CD4-positive, alpha-beta T cell treated with Interleukin-17A for 1 hour (primary cell): Measurements from ENCODE around the gene XYLB.

Source experiments
- DNase-seq: peaks from one replicate; pipeline ENCODE4 v3.0.0-alpha.2; 2020

Gene XYLB

DNA sequence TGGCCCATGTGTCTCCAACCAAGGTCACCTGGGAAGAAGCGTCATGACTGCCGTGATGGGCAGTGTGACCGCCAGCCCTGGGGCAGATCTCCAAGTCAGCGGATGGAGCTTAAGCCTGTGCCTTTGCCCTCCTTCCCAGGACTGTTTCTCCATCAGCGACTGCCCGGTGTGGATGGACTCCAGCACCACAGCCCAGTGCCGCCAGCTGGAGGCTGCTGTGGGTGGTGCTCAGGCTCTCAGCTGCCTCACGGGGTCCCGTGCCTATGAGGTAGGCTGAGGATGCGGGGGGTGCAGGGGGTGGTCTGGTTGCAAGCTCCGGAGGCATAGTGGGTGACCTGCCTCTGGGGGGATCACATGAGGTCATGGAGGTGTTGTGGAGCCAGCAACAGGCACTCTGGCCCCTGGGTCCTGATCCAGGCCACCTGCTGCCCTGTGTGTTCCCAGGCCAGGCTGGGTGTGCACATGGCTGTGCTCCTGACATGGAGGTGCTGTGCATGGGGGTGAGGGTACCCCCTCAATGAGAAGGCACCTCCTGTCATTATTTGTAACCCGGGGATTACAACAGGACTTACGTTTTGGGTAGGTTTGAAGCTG lies 19.0 kb downstream of the XYLB start:
- no peak for DNase-seq

DNA sequence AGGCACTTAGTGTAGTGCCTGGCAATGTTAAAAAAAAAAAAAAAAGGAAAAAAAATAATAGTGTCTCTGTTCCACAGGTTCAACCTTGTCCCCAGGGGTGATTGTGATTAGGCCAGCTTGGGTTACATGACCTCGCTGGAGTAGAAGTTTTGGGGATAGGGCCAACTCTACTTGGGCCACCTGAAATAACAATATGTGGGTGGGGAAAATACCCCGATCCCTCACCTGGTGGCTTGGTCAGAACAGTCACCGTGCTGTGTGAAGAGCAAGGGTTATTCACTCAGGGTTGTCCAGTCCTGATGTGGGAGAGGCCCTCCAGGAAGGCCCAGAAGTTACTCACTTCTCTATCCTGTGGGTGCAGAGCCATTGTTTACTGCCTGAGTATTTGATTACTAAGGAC lies 19.5 kb downstream of the XYLB start:
- DNase-seq: no peak

DNA sequence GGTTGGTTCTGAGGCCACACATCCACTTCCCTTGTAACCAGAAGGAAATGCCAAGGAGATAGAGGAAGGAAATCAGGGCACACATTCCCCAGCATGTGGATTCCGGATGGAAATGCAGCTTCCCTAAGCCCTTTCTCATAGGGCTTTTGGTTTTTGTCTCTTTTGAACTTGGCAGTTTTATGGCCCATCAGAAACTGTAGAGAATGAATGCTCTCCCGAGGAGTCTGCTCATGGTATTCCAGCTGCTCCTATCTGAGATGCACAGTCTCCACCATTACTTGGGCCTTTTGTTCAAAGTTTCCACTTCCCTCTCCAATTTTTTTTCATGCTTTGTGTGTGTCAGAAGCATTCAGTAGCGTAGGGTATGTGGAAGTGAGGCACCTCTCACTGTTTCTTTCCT lies 21.2 kb downstream of the XYLB start:
- no peak for DNase-seq

DNA sequence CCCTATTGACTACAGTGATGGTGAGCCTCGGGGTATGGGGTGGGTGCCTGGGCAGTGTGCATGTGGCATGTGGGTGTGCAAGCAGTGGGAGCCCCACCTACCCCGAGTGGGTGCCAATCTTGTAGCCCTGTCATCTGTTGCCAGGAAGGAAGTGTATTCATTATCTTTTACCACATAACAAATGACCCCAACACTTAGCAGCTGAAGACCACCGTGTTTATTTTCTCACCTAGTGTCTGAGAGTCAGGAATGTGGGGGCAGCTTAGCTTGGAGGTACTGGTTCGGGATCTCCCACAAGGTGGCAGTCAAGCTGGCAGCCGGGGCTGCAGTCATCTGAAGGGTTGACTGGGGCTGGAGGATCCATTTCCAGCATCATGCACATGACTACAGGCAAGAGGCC lies 21.7 kb downstream of the XYLB start:
- no peak for DNase-seq

DNA sequence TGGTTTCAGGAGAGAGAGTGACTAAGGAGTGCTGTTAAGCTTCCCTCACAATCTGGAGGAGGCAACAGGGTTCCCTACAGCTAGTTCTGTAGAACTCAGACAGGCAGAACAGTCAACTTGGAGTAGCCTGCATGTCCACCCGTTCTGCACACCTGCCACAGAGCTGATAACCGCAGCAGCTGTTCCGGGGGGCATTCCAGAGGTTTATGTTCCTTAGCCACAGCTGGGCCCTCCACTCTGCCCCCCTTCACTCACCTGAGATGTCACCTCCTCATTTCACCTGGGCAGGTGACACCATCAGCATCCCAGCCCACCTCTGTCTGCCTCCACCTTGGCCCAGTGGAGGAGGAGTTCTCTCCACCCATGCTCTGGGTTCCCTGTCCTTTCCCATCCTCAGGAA lies 22.6 kb downstream of the XYLB start:
- DNase-seq: no peak

DNA sequence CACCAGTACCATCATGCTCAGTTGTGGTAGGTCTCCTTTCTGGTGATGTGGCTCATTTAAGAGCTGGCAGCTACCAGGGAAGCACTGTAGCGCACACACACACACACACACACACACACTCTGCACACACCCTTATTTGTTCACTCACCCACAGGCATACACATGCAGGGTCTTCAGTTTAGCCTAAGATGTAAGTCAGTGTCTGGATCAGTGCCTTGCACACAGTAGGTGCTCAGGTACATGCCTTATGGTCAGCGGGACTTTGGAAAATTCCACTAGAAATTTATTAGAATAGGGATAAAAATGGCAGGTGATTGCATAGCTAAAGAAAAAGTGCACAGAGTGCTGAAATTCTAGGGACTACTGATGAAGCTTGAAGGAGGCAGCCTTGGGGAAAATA lies 23.6 kb downstream of the XYLB start:
- DNase-seq: no peak

DNA sequence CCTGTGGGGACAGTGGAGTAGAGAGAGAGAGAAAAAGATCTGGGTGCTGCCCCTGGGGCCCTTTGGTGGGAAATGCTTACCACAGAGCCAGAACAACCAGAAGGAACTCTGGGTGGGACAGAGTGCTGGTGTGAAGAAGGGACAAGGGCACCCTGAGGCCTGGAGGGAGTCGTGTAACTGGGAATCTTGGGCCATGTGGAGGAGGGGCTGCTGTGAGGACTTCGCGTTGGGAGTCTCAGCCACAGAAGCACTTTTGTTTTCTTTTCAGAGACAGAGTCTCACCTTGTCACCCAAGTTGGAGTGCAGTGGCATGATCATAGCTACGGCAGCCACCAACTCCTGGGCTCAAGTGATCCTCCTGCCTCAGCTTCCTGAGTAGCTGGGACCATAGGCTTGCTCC lies 24.3 kb downstream of the XYLB start:
- no peak for DNase-seq

DNA sequence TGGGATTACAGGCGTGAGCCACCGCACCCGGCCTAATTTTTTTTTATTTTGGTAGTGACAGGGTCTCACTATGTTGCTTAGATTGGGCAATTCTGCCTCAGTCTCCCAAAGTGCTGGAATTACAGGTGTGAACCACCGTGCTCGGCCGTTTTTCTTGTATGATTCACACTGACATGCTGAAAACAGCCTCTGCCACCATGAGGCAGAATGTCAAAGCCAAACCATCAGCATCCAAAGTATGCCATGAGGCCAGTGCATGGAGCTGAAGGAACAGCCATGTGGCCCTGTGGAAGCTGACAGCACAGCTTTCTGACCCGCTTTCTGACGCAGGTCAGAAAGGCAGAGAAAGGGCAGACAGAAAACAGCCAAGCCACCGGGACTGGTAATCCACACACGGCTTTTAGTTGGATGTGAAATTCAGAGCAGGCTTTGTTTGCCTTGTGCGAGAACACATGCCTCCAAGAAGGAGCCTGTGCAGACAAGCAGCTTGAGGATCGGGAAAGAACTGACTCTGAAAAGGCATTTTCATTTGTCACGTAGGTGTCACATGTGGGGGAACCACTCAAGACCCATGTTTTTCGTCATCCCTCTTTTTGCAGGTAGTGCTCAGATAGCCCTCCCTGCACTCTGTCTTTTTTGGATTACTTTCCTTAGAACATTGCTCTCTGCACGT lies 25.1 kb downstream of the XYLB start:
- no peak for DNase-seq

DNA sequence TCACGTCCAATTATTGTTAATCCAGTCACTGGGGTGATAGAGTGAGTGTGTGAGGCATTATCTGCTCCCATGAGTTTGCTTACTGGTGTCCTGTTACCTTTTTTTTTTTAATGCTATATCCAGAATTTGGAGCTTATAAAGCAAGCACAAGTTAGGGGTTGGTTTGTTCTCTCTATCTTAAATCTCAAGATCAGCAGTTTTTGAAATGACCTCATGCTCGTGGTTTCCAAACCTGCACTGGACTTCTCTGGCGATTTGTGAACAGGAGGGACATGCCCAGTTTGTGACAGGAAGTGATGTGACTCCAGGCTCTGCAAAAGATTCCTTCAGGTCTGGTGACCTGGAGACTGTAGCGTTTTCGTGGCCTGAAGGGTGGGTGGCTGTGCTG lies 25.6 kb downstream of the XYLB start:
- no peak for DNase-seq

DNA sequence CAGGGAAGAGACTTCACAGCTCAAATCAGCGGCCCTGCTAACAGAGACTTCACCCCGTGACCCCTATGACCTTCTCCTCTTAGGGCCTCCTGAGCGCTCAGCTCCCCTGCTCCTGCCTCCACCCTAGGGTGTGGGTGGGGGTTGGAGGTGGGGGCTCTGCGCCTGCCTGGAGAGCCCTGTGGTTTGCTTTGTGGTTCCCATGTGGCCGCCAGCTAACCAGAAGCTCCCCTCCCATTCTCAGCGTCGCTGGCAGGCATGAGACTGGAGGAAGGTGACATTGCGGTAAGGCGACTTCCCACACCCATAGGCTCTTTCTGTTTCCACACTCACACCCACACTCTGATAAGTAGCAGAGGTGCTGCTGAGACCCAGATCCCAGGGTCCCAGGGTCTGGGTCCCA lies 27.6 kb downstream of the XYLB start:
- DNase-seq: peak; percentile 48

DNA sequence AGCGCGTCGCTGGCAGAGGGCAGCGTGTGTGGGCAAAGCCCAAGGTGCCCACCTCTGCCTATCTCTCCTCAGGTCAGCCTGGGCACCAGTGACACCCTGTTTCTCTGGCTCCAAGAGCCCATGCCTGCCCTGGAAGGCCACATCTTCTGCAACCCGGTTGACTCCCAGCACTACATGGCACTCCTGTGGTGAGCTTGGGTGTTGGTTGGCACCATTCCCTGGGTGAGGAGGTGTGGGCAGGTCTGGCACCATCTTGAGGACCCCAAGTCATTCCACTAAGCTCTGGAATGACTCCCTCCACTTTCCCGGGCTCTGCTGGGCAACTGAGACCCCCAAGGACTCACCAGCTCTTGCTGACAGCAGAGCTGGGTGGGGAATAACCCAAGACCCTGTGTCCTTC lies 28.5 kb downstream of the XYLB start:
- DNase-seq: no peak

DNA sequence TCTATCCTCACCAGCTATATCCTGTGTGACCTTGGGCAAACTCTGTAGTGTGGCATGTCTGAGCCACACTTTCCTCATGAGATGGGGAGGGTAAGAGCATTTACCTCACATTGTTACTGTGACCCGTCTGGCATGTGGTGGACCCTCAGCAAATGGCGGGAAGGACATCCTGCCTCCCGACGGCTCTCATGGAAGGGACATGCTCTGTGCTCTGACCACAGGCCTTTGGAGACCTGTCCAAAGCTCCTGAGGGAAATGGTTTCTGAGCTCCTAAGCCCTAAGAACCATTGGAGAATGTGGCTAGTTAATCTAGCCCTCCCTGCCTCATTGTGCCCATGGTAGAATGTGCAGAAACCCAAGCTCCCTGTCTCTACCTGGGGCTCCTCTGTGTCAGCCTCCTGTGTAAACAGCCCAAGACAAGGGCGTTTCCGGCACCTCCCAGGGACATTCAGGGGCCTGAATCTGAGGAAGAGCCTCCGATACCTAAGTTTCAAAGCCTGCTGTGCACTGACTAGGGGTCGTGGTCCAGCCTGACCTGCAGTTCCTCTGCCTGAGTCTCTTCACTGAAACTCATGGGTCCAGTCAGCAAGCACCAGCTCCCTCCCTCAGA lies 29.0 kb downstream of the XYLB start:
- DNase-seq: no peak

DNA sequence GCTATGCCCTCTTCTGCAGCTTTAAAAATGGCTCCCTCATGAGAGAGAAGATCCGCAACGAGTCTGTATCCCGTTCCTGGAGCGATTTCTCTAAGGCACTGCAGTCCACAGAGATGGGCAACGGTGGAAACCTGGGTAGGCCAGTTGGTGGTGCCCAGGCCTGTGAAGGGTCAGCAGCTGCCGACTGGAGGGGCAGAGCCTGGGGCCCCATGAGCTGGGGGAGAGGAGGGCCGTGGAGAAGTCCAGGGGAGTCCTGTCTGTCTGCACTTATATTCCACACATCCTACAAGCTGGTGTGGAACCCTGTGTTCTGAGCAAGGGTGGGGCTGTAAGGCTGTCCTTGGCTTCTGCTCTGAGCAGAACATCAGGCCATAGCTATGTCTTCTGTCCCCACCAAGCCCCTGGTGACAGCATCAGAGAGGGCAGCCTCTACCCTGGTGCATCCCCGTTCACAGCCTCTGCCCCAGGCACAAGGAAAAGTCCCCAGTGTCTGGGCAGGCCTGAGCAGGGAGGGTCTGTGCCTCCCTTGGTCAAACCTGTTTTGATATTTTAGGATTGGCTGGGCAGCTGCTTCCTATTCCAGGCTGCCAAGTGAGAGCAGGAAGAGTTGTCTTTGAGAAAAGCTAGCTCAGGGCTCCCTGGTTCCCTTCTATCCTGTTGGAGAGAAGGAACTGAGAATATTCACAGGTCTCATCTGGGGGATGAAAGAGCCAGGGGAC lies 29.7 kb downstream of the XYLB start:
- DNase-seq: no peak

DNA sequence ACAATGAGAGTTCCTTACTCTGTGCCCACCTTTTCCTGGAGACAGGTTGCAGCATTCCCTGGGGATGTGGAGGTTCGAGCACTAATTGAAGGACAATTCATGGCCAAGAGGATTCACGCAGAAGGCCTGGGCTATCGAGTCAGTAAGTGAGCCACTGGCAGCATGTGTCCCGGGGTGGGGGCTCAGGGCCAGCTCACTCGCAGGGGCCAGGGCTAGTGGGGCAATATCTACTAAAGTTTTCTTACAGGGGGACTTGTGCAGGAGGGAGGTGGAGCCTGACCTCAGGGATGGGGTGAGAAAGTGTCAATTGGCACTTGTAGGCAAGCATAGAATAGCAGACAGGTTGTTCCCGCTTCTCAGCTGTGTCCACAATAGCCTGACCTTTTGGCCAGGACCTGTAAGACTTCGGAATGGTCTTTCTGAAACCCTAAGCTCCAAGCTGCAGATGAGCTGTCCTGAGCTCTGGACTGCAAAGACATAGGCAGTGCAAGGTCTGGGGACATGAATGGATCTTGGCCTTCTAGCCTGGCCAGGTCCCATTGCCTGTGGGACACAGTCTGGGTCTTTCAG lies 32.7 kb downstream of the XYLB start:
- no peak for DNase-seq

DNA sequence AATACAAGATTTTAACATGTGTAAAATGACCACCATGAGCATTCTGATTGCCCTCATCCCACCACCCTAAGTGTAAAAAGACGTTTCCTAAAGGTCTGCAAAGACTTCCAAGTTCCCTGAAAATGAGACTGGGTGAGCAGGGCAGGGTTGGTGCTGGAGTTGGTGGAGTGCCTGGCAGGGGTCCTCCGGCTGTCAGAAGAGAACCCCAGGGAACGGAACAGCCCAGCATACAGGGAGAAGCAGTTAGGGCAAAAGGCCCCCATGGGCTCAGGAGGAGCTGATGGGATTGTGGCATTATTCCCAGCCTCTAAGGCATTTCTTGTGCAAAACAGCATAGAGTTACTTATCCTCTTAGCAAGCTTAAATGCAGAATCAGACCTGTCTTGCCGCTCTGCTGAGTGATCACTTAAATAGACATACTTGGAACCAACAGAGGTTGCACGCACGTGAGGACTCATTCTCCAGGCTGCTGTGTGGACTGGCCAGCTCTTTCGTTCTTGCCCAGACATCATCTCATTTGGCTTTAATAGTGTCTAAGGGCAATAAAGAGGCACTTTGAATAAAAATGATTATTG lies 36.0 kb downstream of the XYLB start:
- DNase-seq: no peak

DNA sequence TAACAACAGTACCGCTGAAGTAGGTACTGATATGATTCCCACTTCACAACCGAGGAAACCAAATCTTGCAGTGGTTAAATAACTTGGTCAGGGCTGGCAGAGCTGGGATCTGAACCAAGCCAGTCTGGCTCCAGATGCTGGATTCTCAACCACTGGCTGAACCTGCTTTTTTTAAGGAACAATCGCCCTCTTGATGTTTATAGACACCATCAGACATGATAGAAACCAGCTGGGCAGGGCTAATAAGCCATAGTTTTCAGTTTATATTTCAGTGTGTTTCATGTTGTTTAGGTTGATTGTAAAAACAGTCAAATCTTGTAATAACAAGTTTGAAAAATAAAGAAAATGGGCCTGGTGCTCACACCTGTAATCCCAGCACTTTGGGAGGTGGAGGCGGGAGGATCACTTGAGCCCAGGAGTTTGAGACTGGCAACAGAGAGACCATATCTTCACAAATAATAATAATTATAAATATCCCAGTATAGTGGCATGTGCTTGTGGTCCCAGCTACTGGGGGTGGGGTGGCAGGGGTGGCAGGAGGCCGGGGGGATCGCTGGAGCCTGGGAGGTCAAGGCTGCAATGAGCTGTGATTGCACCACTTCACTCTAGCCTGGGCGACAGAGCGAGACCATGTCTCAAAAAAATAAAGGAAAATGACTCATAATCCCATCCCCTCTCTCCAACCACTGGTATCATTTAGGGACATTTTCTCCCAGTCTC lies 36.7 kb downstream of the XYLB start:
- DNase-seq: no peak

DNA sequence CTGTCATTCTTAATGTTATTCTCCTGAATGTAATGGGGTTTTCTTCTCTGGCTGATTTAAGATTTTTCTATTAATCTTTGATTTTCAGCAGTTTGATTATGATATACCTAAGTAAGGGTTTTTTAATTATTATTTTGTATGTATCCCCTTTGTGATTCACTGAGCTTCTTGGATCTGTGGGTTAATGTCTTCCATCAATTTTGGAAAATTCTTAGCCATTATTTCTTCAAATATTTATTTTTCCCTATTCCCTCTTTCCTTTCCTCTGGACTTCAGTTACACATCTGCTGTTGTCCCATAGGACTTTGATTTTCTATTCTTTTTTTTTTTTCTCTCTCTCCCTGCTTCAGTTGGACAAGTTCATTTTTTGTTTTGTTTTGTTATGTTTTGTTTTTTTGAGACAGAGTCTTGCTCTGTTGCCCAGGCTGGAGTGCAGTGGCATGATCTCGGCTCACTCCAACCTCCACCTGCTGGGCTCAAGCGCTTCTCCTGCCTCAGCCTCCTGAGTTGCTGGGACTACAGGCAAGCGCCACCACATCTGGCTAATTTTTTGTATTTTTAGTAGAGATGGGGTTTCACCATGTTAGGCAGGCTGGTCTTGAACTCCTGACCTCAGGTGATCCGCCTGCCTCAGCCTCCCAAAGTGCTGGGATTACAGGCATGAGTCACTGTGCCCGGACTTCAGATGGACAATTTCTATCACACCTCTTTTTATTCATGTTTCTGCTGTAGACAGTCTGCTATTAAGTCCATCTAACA lies 40.6 kb downstream of the XYLB start:
- DNase-seq: no peak

DNA sequence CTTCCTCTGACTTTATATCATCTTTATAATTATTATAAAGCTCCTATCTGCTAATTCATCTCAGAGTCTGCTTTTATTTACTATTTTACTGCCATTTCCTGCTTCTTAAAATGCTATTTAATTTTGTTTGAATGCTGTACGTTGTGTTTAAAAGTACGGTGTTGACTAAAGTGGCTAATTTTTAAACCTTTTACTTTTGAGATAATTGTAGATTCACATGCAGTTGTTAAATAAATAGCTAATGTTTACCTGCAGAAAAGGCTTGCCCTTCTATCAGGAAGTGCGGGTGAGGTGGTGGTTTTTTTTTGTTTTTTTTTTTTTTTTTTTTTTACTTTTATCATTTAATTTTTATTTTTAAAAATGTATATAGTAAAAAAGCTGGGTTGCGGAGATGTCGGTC lies 41.3 kb downstream of the XYLB start:
- no peak for DNase-seq

DNA sequence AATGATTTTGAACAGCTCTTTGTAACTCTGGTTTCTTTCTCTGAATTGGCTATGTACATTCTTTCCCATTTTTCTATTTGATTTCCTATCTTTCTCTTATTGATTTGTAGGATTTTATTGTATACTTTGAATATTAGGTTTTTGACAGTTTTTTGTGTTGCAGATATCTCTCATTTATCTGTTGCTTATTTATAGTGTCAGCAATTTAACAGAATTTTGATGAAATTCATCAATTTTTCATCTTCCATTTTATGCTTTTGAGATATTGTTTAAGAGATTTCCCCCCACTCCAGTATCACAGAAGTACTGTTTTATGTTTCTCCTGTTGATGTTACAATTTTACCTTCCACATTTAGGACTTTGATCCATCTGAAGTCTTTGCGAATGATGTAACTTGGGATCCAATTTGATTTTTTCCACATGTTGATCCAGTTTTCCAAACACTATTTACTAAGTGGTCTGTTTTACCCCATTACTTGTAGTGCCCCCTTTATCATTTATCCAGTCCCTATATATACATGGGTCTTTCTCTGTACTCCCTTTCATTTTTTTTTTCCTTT lies 46.1 kb downstream of the XYLB start:
- DNase-seq: no peak

DNA sequence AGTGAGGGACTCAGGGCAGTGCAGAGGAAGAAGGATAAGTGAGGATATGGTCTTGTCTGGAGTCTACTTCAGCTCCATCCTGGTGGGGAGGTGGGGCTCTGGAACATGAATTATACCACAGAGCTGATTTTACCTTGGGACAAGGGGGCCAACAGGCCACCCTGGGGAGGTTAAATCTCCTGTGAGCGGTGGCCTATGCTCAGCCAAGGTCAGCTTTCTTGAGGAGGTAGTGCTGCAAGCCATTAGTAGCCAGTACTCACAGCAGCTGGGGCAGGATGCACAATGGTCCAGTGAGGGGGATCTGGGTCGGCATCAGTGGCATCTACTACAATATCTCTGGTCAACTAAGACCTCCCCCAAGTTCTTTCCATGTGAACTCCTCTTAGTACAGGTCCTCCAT lies 49.7 kb downstream of the XYLB start:
- DNase-seq: no peak

DNA sequence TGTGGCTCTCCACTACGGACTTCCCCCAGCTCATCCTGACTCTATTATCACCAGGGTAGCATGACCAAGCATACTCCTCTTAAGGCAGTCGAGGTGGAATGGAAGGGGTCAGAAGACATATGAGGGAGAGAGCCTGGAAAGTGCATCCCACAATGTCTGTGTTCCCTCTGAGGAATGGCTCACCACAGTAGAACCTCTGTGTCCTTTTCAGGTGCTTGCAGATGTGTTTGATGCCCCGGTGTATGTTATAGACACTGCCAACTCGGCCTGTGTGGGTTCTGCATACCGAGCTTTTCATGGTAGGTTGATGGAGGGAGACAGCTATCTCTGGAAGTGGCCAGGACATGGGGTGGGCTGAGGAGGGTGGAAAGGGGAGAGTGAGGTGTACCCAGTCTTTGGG lies 50.3 kb downstream of the XYLB start:
- DNase-seq: no peak

DNA sequence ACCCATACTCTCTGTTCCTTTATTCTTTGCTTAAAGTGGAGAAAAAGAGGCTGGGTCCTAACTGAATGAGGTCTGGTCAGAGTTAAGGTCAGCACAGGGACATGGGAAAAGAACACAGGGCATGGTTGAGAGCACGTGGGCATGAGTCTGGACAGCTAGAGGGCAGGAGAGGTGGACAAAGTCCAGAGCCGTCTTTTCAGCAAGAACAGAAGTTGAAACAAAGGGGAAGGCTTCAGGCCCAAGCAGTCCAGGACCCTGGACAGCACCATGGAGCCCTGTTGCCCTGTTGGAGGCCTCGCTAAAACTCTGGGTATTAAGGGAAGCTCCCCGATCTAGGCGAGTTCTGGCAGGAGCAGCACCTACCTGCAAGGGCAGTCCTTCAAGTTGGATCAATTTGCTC lies 50.7 kb downstream of the XYLB start:
- no peak for DNase-seq
